ENCODE data around the gene PROC.
"Not testable (repeated sequence)": the region's sequence is repeated elsewhere in the genome, so short reads cannot be mapped to it uniquely, and the experiment has no call there.

Gene PROC

GRCh38 chr2:127397568-127398238 lies 20.5 kb upstream of the PROC start:
- no peak for DNase-seq

GRCh38 chr2:127398239-127398590 lies 20.0 kb upstream of the PROC start:
- peak; percentile 44 to 63 for DNase-seq

GRCh38 chr2:127400533-127400896 lies 17.7 kb upstream of the PROC start:
- DNase-seq, result no peak

- DNase-seq, result peak in 1 of 2 donors; percentile 50
Observed at GRCh38 chr2:127400897-127401756, 17.1 kb upstream of the PROC start.

- peak in 1 of 2 donors; percentile 49 for DNase-seq
Observed at GRCh38 chr2:127401757-127402695, 16.2 kb upstream of the PROC start.

GRCh38 chr2:127403460-127403859 lies 14.8 kb upstream of the PROC start:
- no peak for DNase-seq

- DNase-seq, result no peak
Observed at GRCh38 chr2:127404466-127405254, 13.6 kb upstream of the PROC start.

- DNase-seq, result no peak
Observed at GRCh38 chr2:127405255-127405610, 13.0 kb upstream of the PROC start.

- no peak for DNase-seq
Observed at GRCh38 chr2:127406454-127406853, 11.8 kb upstream of the PROC start.

GRCh38 chr2:127407091-127407490 lies 11.1 kb upstream of the PROC start:
- no peak for DNase-seq

- DNase-seq, result no peak
Observed at GRCh38 chr2:127407661-127408003, 10.6 kb upstream of the PROC start.

GRCh38 chr2:127408004-127408806 lies 10.0 kb upstream of the PROC start:
- peak; percentile 91 to 92 for DNase-seq

GRCh38 chr2:127408807-127409099 lies 9.5 kb upstream of the PROC start:
- DNase-seq, result no peak

GRCh38 chr2:127409716-127410115 lies 8.5 kb upstream of the PROC start:
- not testable (repeated sequence) for DNase-seq

- no peak for DNase-seq
Observed at GRCh38 chr2:127410871-127411652, 7.2 kb upstream of the PROC start.

GRCh38 chr2:127411653-127412369 lies 6.4 kb upstream of the PROC start:
- DNase-seq, result no peak

GRCh38 chr2:127413200-127413599 lies 5.0 kb upstream of the PROC start:
- DNase-seq, result no peak

- DNase-seq, result no peak
Observed at GRCh38 chr2:127413782-127414637, 4.2 kb upstream of the PROC start.
